ENCODE data around the gene MPO.
A peak's percentile ranks its signal among the peaks of the same experiment; 100 is the strongest.

The MPO gene

GRCh38 chr17:58265902-58266875 lies 14.5 kb downstream of the MPO start:
- no peak for DNase-seq (ENCODE audit: low read depth in 1 of 2, low spot score in 1 of 2)

GRCh38 chr17:58265271-58265670 lies 15.5 kb downstream of the MPO start:
- DNase-seq (ENCODE audit: low read depth in 1 of 2, low spot score in 1 of 2) = no peak

GRCh38 chr17:58264407-58265103 lies 16.2 kb downstream of the MPO start:
- DNase-seq (ENCODE audit: low read depth in 1 of 2, low spot score in 1 of 2) = no peak

GRCh38 chr17:58263773-58264172 lies 17.0 kb downstream of the MPO start:
- no peak for DNase-seq (ENCODE audit: low read depth in 1 of 2, low spot score in 1 of 2)

- DNase-seq (ENCODE audit: low read depth in 1 of 2, low spot score in 1 of 2) = no peak
Observed at GRCh38 chr17:58262149-58262548, 18.6 kb downstream of the MPO start.

GRCh38 chr17:58254803-58255202 lies 25.9 kb downstream of the MPO start:
- no peak for DNase-seq (ENCODE audit: low read depth in 1 of 2, low spot score in 1 of 2)

- DNase-seq (ENCODE audit: low read depth in 1 of 2, low spot score in 1 of 2) = no peak
Observed at GRCh38 chr17:58253082-58253481, 27.7 kb downstream of the MPO start.

- no peak for DNase-seq (ENCODE audit: low read depth in 1 of 2, low spot score in 1 of 2)
Observed at GRCh38 chr17:58252141-58252540, 28.6 kb downstream of the MPO start.

- DNase-seq (ENCODE audit: low read depth in 1 of 2, low spot score in 1 of 2) = no peak
Observed at GRCh38 chr17:58250344-58251011, 30.3 kb downstream of the MPO start.

- DNase-seq (ENCODE audit: low read depth in 1 of 2, low spot score in 1 of 2) = peak; percentile 55 to 70
Observed at GRCh38 chr17:58249270-58250133, 31.2 kb downstream of the MPO start.

- DNase-seq (ENCODE audit: low read depth in 1 of 2, low spot score in 1 of 2) = no peak
Observed at GRCh38 chr17:58248955-58249269, 31.8 kb downstream of the MPO start.

- DNase-seq (ENCODE audit: low read depth in 1 of 2, low spot score in 1 of 2) = no peak
Observed at GRCh38 chr17:58247511-58248363, 33.0 kb downstream of the MPO start.

- DNase-seq (ENCODE audit: low read depth in 1 of 2, low spot score in 1 of 2) = no peak
Observed at GRCh38 chr17:58246781-58247180, 34.0 kb downstream of the MPO start.

- DNase-seq (ENCODE audit: low read depth in 1 of 2, low spot score in 1 of 2) = no peak
Observed at GRCh38 chr17:58246104-58246740, 34.5 kb downstream of the MPO start.

- DNase-seq (ENCODE audit: low read depth in 1 of 2, low spot score in 1 of 2) = no peak
Observed at GRCh38 chr17:58245428-58246103, 35.2 kb downstream of the MPO start.

GRCh38 chr17:58244963-58245362 lies 35.8 kb downstream of the MPO start:
- DNase-seq (ENCODE audit: low read depth in 1 of 2, low spot score in 1 of 2) = no peak

GRCh38 chr17:58242171-58242784 lies 38.5 kb downstream of the MPO start:
- no peak for DNase-seq (ENCODE audit: low read depth in 1 of 2, low spot score in 1 of 2)

- DNase-seq (ENCODE audit: low read depth in 1 of 2, low spot score in 1 of 2) = no peak
Observed at GRCh38 chr17:58239987-58240386, 40.7 kb downstream of the MPO start.

Measured in activated T-helper 1 cell treated with anti-CD3 and anti-CD28 coated beads, Interleukin-2, amount 50 U/mL, for 16 hours (primary cell).